K562 (cell line): ENCODE measurements around the gene TIMP3. TPM values are rescaled to one million over a fixed set of nuclear protein-coding genes. Genes with fewer than 3 reads are reported as not detected.

Source experiments
- ATAC-seq: fragments of 200-7000 bp; cut with Tn5 transposase; 3 replicates; pipeline ENCODE4 v1.9.1; 2020; ENCODE audit warnings: moderate library complexity
- BruUV-seq: library from RNA; stranded (reverse); fragments of 400-500 nt; replicated peaks from 2 replicates; lab custom pipeline; 2021; lab: Mats Ljungman, UMichigan
- CTCF ChIA-PET: fragments of 300-600 bp; formaldehyde crosslinking; extraction: SDS; loops from one replicate; lab custom pipeline; 2021; ENCODE audit warnings: low intra/inter-chr PET ratio; lab: Yijun Ruan, JAX
- POLR2A ChIA-PET: fragments of 300-600, 350-650 bp; sonication (Branson Sonifier 250); formaldehyde crosslinking; extraction: SDS; loops from one replicate; lab custom pipeline; 2021; ENCODE audit warnings: antibody characterized with exemption, inconsistent platforms; lab: Yijun Ruan, JAX
- DNase-seq, 4 experiments: peaks; one replicate each; pipeline versions ENCODE4 v3.0.0 to v3.0.0-alpha.2; 2011 to 2018; ENCODE audit warnings: low spot score in 3 of 4, mixed read lengths in 3 of 4; ENCODE audit errors: extremely low read depth in 1 of 4
- FAIRE-seq: peaks from 2 replicates; lab custom pipeline; 2011; peaks lifted over from hg19 to GRCh38; lab: Jason Lieb, UNC
- H2AFZ ChIP-seq: 2 replicates; pipeline ENCODE4 v1.6.0; 2011; ENCODE audit warnings: low read depth, low read length, control low read depth, inconsistent platforms
- H3K27ac ChIP-seq: fragments of 200-600 bp; 3 replicates; pipeline ENCODE4 v1.8.0; 2011; ENCODE audit warnings: low read depth, mild to moderate bottlenecking, control low read depth, inconsistent platforms, low read length, moderate library complexity, mixed read lengths; ENCODE audit errors: extremely low read depth
- H3K27me3 ChIP-seq, 2 experiments: fragments of 300-600 bp in 1 of 2; 2 replicates in 1 of 2; 3 replicates in 1 of 2; pipeline versions ENCODE4 v1.6.0 to v1.8.0; 2011; ENCODE audit warnings: inconsistent platforms in 2 of 2, low read length in 2 of 2, mild to moderate bottlenecking in 1 of 2, mixed read lengths in 1 of 2, moderate library complexity in 1 of 2; ENCODE audit not compliant: control insufficient read depth in 2 of 2, insufficient read depth in 2 of 2
- H3K36me3 ChIP-seq: fragments of 300-600 bp; 3 replicates; pipeline ENCODE4 v1.8.0; 2011; ENCODE audit warnings: mild to moderate bottlenecking, low read length, inconsistent platforms; ENCODE audit not compliant: control insufficient read depth, insufficient read depth
- H3K4me1 ChIP-seq, 2 experiments: fragments of 200-600 bp in 1 of 2; replicated peaks in 1 of 2; 2 replicates in 1 of 2; 3 replicates in 1 of 2; pipeline versions ENCODE4 v1.5.1 to v1.8.0; 2011; ENCODE audit warnings: inconsistent platforms in 2 of 2, low read length in 2 of 2, mild to moderate bottlenecking in 1 of 2, mixed read lengths in 1 of 2, moderate library complexity in 1 of 2; ENCODE audit not compliant: control insufficient read depth in 2 of 2, insufficient read depth in 2 of 2
- H3K4me2 ChIP-seq: 2 replicates; pipeline ENCODE4 v1.6.1; 2011; ENCODE audit warnings: low read length, control low read depth, inconsistent platforms, mixed read lengths; ENCODE audit not compliant: insufficient read depth
- H3K4me3 ChIP-seq: fragments of 200-600 bp; sonication (generic), shearing (Covaris generic); 2 replicates; pipeline ENCODE4 v1.5.1; 2016; ENCODE audit warnings: control low read depth, inconsistent platforms
- H3K79me2 ChIP-seq: fragments of 200-600 bp; 3 replicates; pipeline ENCODE4 v1.8.0; 2011; ENCODE audit warnings: low read length, inconsistent platforms; ENCODE audit not compliant: control insufficient read depth, insufficient read depth
- H3K9ac ChIP-seq, 2 experiments: 2 replicates each; pipeline versions ENCODE4 v1.6.0 to v1.6.1; 2011; ENCODE audit warnings: low read depth in 2 of 2, low read length in 2 of 2, control low read depth in 1 of 2, inconsistent platforms in 1 of 2, mild to moderate bottlenecking in 1 of 2, mixed read lengths in 1 of 2; ENCODE audit not compliant: insufficient read depth in 1 of 2
- H3K9me1 ChIP-seq: one replicate; pipeline ENCODE4 v1.6.0; 2011; ENCODE audit warnings: inconsistent platforms, mild to moderate bottlenecking, low read length, moderate library complexity; ENCODE audit not compliant: control insufficient read depth, insufficient read depth
- H3K9me3 ChIP-seq: replicated peaks from 2 replicates; pipeline ENCODE4 v1.5.1; 2011; ENCODE audit warnings: low read depth, low read length, inconsistent platforms; ENCODE audit not compliant: control insufficient read depth, insufficient read depth
- H4K20me1 ChIP-seq: replicated peaks from 2 replicates; pipeline ENCODE4 v1.6.1; 2011; ENCODE audit warnings: low read length, inconsistent platforms, mixed read lengths; ENCODE audit not compliant: control insufficient read depth, insufficient read depth
- ARID3B ChIP-seq: fragments of 250-450 bp; sonication (Bioruptor Pico); IDR thresholded peaks from 2 replicates; pipeline ENCODE4 v1.4.0; 2020; ENCODE audit warnings: borderline replicate concordance
- BDP1 ChIP-seq: IDR thresholded peaks from 3 replicates; pipeline ENCODE4 v1.6.1; 2011; ENCODE audit not compliant: insufficient read length, insufficient read depth
- CCAR2 ChIP-seq: fragments of 200-400 bp; formaldehyde crosslinking; IDR thresholded peaks from 2 replicates; pipeline ENCODE4 v1.6.1; 2017; ENCODE audit warnings: mild to moderate bottlenecking, low read depth, low read length
- COPS2 ChIP-seq: fragments of 450-650 bp; conservative IDR thresholded peaks from 2 replicates; pipeline ENCODE4 v1.6.1; 2016; ENCODE audit warnings: mild to moderate bottlenecking, moderate library complexity
- FOXA3 ChIP-seq, 2 experiments: fragments of 450-650 bp in 1 of 2; sonication (generic) in 1 of 2; formaldehyde crosslinking; IDR thresholded peaks in 1 of 2; conservative IDR thresholded peaks in 1 of 2; 2 replicates each; pipeline versions ENCODE4 v1.4.0 to v1.8.0; 2020 to 2022; ENCODE audit warnings: mild to moderate bottlenecking in 2 of 2, missing genetic modification reagents in 1 of 2
- KAT2B ChIP-seq: IDR thresholded peaks from one replicate; pipeline ENCODE4 v1.6.1; 2012; ENCODE audit warnings: low read depth, mild to moderate bottlenecking, control low read depth, inconsistent platforms, low read length, moderate library complexity
- LEF1 ChIP-seq: fragments of 450-650 bp; IDR thresholded peaks from 2 replicates; pipeline ENCODE4 v1.6.1; 2016; ENCODE audit warnings: mild to moderate bottlenecking
- MEF2A ChIP-seq: IDR thresholded peaks from 2 replicates; pipeline ENCODE4 v1.6.1; 2011; ENCODE audit warnings: low read depth, mild to moderate bottlenecking, low read length, moderate library complexity; ENCODE audit not compliant: control insufficient read depth
- PCBP2 ChIP-seq: fragments of 200-400 bp; formaldehyde crosslinking; IDR thresholded peaks from 2 replicates; pipeline ENCODE4 v1.6.1; 2018; ENCODE audit warnings: low read length, low read depth, mild to moderate bottlenecking, moderate library complexity; ENCODE audit not compliant: poor library complexity, severe bottlenecking
- POLR2AphosphoS2 ChIP-seq: IDR thresholded peaks from 2 replicates; pipeline ENCODE4 v1.6.1; 2012; ENCODE audit warnings: low read length, improper control_type of control experiment
- PTRF ChIP-seq: fragments of 450-650 bp; IDR thresholded peaks from 2 replicates; pipeline ENCODE4 v1.6.1; 2016; ENCODE audit warnings: mild to moderate bottlenecking, missing genetic modification characterization, missing compliant biosample characterization
- RHOXF2B ChIP-seq: fragments of 250-450 bp; sonication (Bioruptor Pico); conservative IDR thresholded peaks from 2 replicates; pipeline ENCODE4 v1.5.1; 2021
- RNF2 ChIP-seq: sonication (generic); IDR thresholded peaks from 2 replicates; pipeline ENCODE4 v1.6.1; 2016
- SNIP1 ChIP-seq: fragments of 450-650 bp; IDR thresholded peaks from 2 replicates; pipeline ENCODE4 v1.7.1; 2017; ENCODE audit warnings: low read depth, mild to moderate bottlenecking
- TCF3 ChIP-seq: sonication (generic); formaldehyde crosslinking; IDR thresholded peaks from 2 replicates; pipeline ENCODE4 v1.4.0; 2020; ENCODE audit warnings: mild to moderate bottlenecking, missing genetic modification reagents
- ZBED1 ChIP-seq: IDR thresholded peaks from 2 replicates; pipeline ENCODE4 v1.6.1; 2014
- ZBTB1 ChIP-seq: sonication (generic); formaldehyde crosslinking; IDR thresholded peaks from 2 replicates; pipeline ENCODE4 v1.8.1; 2023; ENCODE audit warnings: missing genetic modification reagents, low read depth, mild to moderate bottlenecking, borderline replicate concordance
- ZNF175 ChIP-seq: fragments of 200-800 bp; sonication (Bioruptor generic); IDR thresholded peaks from 2 replicates; pipeline ENCODE4 v1.6.1; 2016; ENCODE audit warnings: low read depth, mild to moderate bottlenecking, missing genetic modification characterization, missing compliant biosample characterization
- ZNF184 ChIP-seq: sonication (generic); formaldehyde crosslinking; IDR thresholded peaks from 2 replicates; pipeline ENCODE4 v1.5.0; 2020; ENCODE audit warnings: missing genetic modification reagents
- WGBS: fragments of 100-300 bp; shearing (Covaris generic); methylation state at CpG from one replicate; pipeline ENCODE4 v1.1.6; 2016; ENCODE audit warnings: low coverage, mixed read lengths; ENCODE audit not compliant: insufficient coverage; ENCODE audit errors: missing lambda C conversion rate; 5-methylcytosine and 5-hydroxymethylcytosine counted together
- in situ Hi-C: fragments of 300-500 bp; cut with MboI; formaldehyde crosslinking; loops from 4 replicates; pipeline ENCODE4 v1.15.0; 2018; ENCODE audit warnings: inconsistent platforms, mixed read lengths
- intact Hi-C: fragments of 100-400 bp; cut with micrococcal nuclease; formaldehyde crosslinking; loops from 2 replicates; pipeline ENCODE4 v1.14.2; 2022
- polyA plus RNA-seq, 8 experiments: library from polyadenylated mRNA; depleted of rRNA in 4 of 8; stranded (reverse) in 5 of 8; unstranded in 3 of 8; fragments of >200 nt; fragmentation: Nextera tagmentation in 2 of 8; fragmentation: Illumina TruSeq in 1 of 8; extraction: Ambion mirVana in 2 of 8; extraction: Trizol in 1 of 8; gene quantifications; 2 replicates each; pipeline versions ENCODE4 v1.2.1 to v1.2.3, GENCODE V29; 2011 to 2014; ENCODE audit warnings: inconsistent platforms in 1 of 8, missing spikeins in 1 of 8
- total RNA-seq, 7 experiments: library from RNA; depleted of rRNA in 6 of 7; stranded (reverse); fragments of >200 nt in 6 of 7; fragmentation: Illumina TruSeq in 2 of 7; extraction: Trizol in 2 of 7; gene quantifications; 2 replicates each; pipeline versions ENCODE4 v1.2.1 to v1.2.3, GENCODE V29; 2011 to 2021; ENCODE audit warnings: low replicate concordance in 1 of 7
- TF ChIP-seq, protein P1 (sequence below): sonication (generic); formaldehyde crosslinking; IDR thresholded peaks from 2 replicates; pipeline ENCODE4 v1.8.1; 2023; ENCODE audit warnings: mild to moderate bottlenecking, missing genetic modification reagents

The TIMP3 gene
- total and polyA plus RNA-seq, 9 of the 15 experiments (the other 6 are each of a cell fraction or from before 2014, with no cell fraction given): 0.07 to 0.73 (median 0.18) TPM

DNA sequence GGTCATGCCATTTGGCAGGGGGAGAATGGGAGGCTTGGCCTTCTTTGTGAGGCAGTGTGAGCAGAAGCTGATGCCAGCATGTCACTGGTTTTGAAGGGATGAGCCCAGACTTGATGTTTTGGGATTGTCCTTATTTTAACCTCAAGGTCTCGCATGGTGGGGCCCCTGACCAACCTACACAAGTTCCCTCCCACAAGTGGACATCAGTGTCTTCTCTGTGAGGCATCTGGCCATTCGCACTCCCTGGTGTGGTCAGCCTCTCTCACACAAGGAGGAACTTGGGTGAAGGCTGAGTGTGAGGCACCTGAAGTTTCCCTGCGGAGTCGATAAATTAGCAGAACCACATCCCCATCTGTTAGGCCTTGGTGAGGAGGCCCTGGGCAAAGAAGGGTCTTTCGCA is 59.8 kb downstream of the TIMP3 start:
- CTCF ChIA-PET: no interaction called here
- H3K4me3 ChIP-seq: no peak overlapping the region
- H3K79me2 ChIP-seq: no peaks in the 10 kb centered on the region
- H3K9me1 ChIP-seq: no peaks in the 10 kb centered on the region
- H3K27me3 ChIP-seq: no peaks in the 10 kb centered on the region
- ATAC-seq (no peak), FAIRE-seq (no peak), DNase-seq (no peak)
- POLR2A ChIA-PET: no interaction called here
- in situ Hi-C loops (no loop called here), intact Hi-C loops (no loop called here)
- WGBS: 81% methylated on average over 5 of the region's 5 CpGs
- no peaks in the 10 kb centered on the region for H3K9me3 ChIP-seq
- H3K27ac ChIP-seq: no peak overlapping the region
- no peak overlapping the region for H3K4me2 ChIP-seq
- no TSS peak for BruUV-seq
- no peaks in the 10 kb centered on the region for H3K36me3 ChIP-seq
- no peak overlapping the region for H3K9ac ChIP-seq
- H3K4me1 ChIP-seq: no peaks in the 10 kb centered on the region; a peak in 2 of 5 replicates
- TF ChIP-seq ZBTB1 (CRISPR knock-in tag) (no peak), POLR2AphosphoS2 (no peak), RHOXF2B (no peak), MEF2A (no peak), COPS2 (no peak), ZBED1 (no peak), PTRF (no peak), BDP1 (no peak), KAT2B (no peak), CCAR2 (no peak), FOXA3 (CRISPR knock-in tag; conservative IDR thresholded peaks at IDR 0.05 in 1 of 2, IDR thresholded peaks at IDR 0.05 in 1 of 2) (no peak), ZNF184 (CRISPR knock-in tag) (no peak), ZNF175 (CRISPR knock-in tag) (no peak), TCF3 (CRISPR knock-in tag) (no peak), PCBP2 (no peak), SNIP1 (no peak), ARID3B (CRISPR knock-in tag) (no peak), RNF2 (no peak), LEF1 (no peak)
- TF ChIP-seq, protein P1, sequence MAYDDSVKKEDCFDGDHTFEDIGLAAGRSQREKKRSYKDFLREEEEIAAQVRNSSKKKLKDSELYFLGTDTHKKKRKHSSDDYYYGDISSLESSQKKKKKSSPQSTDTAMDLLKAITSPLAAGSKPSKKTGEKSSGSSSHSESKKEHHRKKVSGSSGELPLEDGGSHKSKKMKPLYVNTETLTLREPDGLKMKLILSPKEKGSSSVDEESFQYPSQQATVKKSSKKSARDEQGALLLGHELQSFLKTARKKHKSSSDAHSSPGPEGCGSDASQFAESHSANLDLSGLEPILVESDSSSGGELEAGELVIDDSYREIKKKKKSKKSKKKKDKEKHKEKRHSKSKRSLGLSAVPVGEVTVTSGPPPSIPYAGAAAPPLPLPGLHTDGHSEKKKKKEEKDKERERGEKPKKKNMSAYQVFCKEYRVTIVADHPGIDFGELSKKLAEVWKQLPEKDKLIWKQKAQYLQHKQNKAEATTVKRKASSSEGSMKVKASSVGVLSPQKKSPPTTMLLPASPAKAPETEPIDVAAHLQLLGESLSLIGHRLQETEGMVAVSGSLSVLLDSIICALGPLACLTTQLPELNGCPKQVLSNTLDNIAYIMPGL (CRISPR knock-in tag): no peak
- no peak overlapping the region for H2AFZ ChIP-seq
- no peaks in the 10 kb centered on the region for H4K20me1 ChIP-seq
